GM19351 (cell line): ENCODE results near the gene ADCY7.

Source experiments
- ATAC-seq: cut with Tn5 transposase; IDR thresholded peaks from one replicate; pipeline ENCODE4 v1.9.1; 2021; ENCODE audit warnings: mild to moderate bottlenecking, moderate library complexity; ENCODE audit not compliant: unreplicated experiment

ADCY7 gene

GRCh38 chr16:50296807-50297206 is 30.5 kb downstream of the ADCY7 start:
- no peak for ATAC-seq

DNA sequence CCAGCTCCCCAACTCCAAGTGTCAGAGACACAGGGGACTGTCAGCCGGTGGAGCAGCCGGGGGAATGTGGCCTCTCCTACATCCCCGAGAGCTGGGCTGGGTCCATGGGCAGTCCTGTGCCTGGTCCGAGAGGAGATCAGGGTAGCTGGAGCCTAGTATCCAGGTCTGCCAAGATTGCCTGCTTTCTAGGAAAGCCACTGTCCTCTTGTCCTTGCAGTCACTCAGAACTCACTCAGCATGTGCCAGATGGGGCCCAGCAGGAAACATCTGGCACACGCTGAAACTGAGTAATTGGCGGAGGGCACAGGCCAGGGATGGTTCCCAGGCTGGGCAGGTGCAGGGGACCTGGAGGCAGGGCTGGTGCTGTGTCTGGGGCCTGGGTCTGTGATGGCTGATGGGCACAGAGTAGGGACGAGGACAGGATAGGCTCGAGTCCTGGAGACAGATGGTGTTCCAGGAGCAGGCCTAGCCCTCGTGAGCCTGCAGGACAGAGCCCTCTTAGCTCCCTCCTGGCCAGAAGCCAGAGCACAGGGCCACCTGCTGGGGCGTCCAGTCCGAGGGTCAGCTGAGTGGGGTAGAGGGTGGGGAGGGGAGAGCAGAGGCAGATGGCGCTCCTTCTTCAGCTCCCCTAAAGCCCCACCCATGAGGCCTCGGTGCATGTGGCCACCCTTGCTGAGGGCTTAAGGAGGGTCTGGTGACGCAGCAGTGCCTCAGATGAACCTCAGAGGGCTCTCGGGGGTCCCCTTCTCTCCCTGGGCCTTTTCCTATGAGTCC is 31.1 kb downstream of the ADCY7 start:
- no peak for ATAC-seq

DNA sequence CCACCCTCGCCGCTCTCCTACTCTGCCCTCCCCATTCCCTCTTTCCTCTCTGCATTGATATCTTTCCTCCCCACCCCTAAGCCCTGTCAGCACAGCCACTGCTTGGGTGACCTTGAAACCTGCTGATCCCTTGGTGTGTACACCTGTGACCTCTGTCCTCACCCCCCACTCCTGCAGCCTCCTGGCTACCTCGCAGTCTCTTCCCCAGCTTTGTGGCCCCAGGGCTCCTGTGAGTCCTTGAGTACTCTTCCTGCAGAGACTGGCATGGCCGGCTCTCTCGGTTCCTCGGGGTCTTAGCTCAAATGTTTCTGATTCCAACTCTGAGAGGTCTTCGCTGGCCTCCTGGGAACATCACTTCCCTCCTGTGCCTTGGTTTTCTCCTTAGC is 31.7 kb downstream of the ADCY7 start:
- ATAC-seq: no peak

DNA sequence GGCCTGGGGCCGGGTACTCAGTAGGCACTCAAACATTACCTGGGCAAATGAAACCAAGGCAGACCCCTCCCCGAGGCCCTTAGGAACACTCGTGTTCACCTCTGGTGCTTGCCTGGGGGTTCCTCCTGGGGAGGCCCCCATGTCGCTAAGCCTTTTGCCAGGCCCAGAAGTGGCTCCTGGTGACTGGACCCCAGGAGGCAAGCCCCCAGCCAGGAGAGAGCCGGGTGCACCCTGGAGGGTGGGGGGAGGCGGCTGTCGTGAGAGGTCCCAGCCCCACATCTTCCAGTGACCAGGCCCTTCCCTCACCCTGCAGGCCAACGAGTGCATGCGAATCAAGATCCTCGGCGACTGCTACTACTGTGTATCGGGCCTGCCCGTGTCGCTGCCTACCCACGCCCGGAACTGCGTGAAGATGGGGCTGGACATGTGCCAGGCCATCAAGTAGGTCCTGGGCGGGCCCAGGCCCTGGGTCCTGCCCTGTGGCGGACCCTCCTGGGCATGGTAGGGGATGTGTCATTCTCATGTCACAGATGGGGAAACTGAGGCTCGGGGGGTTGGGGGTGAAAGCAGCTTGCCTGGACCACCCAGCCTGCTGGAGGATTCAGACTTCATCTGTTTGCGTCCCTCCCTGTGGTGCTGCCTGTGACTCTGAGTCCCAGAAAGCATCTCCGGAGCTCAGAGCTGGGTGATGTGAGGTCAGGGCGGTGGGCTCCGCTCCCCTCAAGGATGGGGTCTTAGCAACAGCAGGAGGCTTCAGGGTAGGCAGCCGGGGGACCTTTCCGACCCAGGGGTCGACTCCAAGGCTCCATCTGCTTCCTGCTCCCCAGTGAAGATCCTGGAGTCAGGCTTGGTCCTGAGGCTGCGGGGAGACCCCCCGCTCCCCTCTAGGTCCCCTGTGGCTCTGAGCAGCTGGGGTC is 32.5 kb downstream of the ADCY7 start:
- no peak for ATAC-seq

- ATAC-seq: no peak
Observed at GRCh38 chr16:50299508-50300105, 33.3 kb downstream of the ADCY7 start.

DNA sequence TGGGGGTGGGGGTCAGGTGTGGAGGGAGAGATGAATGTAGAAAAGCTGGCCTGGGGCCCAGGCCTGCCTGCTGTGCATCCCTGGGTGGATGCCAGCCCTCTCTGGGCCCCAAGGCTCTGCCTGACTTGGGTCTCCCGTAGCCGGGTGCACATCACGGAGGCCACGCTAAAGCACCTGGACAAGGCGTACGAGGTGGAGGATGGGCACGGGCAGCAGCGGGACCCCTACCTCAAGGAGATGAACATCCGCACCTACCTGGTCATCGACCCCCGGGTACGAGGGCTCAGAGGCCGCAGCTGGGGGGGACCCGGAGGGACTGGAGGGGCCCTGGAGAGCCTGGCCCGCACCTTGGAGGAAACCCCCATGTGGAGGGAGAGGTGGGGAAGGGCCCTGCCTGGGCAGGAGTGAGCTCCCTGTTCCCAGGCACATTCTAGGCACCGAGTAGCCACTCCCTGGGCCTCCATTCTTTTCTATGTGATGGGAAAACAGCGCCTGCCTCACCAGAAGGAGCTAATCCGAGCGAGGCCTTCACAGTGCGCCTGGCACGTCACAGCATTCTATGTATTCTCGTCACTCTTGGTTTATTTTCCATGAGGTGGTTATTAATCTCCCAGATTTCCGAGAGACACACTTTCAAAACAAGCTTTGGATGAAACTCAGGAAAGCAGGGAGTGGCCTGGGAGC is 34.7 kb downstream of the ADCY7 start:
- no peak for ATAC-seq

GRCh38 chr16:50301626-50302471 is 35.5 kb downstream of the ADCY7 start:
- no peak for ATAC-seq

GRCh38 chr16:50302472-50303005 is 36.2 kb downstream of the ADCY7 start:
- ATAC-seq: no peak

- ATAC-seq: no peak
Observed at GRCh38 chr16:50303041-50303604, 36.8 kb downstream of the ADCY7 start.

DNA sequence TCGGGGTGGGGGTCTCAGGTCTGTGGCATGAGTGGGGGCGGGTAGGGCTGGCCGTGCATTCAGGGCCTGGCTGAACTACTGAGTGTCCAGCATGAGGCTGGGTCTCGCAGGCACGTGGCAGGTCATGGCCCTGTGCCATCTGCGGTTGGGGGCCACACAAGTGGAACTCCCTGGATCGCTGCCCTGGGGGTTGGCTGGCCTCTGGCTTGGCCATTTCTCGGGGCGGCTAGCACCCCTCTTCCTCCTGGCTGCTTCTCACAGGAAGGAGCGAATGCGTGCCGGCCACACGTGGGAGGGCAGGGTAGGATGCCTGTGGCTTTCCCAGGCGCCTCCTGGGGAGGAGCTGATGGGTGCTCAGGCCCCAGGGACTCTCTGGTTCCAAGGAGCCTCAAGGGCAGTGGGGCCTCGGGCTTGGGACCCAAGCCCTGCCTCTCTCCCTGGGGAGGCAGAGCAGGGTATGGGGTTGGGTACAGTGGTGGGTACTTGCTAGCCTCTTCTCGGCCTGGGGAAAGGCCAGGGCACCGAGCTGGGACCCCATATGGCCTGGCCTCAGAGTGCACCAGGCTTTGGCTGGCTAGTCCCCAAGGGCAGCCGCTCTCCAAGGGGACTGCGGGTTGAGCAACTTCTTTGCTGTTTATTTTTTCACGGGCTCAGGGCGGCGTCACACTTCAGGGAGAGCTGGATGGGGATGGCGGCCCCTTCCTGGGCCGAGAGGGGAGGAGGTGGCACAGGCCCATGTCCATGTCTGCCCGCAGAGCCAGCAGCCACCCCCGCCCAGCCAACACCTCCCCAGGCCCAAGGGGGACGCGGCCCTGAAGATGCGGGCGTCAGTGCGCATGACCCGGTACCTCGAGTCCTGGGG is 37.5 kb downstream of the ADCY7 start:
- no peak for ATAC-seq

GRCh38 chr16:50304467-50305440 is 38.4 kb downstream of the ADCY7 start:
- ATAC-seq: no peak

DNA sequence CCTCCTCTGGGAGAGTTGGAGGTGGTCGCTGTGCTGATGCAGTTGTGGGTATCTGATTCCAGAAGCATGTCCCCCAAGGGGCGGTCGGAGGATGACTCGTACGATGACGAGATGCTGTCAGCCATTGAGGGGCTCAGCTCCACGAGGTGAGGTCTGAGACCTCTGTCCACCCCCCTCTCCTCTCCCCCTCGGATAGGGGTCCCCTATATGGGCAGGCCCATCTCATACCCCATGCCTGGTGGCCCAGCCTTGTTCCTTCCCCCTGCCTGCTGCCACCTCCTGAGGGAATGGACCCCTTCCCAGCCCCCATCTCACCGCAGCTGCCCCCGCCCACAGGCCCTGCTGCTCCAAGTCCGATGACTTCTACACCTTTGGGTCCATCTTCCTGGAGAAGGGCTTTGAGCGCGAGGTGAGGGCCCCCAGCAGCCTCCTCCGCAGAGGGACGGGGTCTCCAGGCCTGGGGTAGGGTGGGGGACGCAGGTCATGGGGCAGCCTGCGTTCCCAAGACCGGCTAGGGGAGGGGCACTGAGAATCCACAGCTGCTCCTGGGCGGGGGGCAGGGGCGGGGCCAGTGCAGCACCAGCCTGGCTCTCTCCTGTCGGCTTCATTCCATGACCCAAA is 39.2 kb downstream of the ADCY7 start:
- no peak for ATAC-seq

GRCh38 chr16:50306287-50306686 is 39.9 kb downstream of the ADCY7 start:
- ATAC-seq: no peak

DNA sequence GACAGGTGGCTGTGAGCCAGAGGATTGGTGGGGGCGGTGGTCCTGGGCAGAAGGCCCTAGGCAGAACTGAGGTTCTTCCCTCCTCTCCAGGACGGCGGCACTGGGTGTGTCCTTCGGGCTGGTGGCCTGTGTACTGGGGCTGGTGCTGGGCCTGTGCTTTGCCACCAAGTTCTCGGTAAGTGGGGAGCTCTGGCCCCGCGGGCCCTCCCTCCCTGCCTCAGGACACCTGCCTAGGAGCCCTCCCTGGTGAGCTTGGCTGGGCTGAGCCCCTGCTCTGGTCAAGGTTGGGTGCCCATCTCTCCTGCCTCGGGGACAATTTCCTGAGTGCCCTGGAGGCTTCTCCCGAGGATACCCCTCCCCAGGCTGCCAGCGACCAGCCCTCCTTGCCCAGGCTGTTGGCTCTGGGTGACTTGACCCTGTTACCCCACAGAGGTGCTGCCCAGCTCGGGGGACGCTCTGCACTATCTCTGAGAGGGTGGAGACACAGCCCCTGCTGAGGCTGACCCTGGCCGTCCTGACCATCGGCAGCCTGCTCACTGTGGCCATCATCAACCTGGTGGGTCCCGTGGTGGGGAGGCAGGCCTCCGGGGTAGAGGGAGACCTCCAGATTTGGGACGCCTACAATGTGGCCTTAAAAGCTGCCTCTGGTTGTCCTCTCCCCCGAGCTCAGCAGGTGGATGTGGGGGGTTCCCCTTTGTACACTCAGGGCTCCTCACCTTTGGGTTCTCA is 42.0 kb downstream of the ADCY7 start:
- ATAC-seq: no peak

DNA sequence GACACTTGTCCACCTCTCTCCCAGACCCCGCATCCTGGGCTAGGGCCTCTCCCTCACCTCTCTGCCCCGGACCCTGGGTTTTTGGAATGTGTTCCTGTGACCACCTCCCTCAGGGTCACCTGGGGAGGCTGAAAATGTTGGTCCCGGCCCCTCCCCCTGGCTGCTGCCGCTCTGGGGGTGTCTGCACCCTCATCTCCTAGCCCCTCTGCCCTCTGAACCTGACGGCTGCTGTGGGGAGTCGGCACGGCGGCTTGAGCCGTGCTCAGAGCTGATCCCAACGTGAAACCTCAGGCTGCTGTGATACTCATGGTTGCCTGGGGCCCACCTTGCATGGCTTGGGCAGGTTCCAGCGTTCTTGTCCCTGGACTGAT is 42.8 kb downstream of the ADCY7 start:
- no peak for ATAC-seq

GRCh38 chr16:50309527-50310307 is 43.4 kb downstream of the ADCY7 start:
- no peak for ATAC-seq
